ENCODE results near the gene DMXL1.

Gene DMXL1

DNA sequence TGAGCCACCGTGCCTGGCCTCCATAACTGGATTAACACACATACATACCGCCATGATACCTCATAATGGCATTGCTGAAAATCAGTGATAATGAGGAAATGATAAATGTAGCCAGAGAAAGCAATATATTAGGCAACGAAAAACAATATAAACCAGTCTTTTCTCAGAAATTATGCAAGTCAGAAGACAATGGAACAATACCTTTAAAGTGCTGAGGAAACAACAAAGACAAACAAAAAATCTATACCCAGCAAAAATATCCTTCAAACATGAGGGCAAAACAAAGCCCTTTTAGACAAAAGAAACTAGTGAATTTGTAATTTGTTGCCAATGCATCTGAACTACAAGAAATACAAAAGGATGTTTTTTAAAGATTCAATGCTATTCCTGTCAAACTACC is 186.7 kb downstream of the DMXL1 start:
- DNase-seq (ENCODE audit: low read depth), result no peak
- TF ChIP-seq, protein P1, sequence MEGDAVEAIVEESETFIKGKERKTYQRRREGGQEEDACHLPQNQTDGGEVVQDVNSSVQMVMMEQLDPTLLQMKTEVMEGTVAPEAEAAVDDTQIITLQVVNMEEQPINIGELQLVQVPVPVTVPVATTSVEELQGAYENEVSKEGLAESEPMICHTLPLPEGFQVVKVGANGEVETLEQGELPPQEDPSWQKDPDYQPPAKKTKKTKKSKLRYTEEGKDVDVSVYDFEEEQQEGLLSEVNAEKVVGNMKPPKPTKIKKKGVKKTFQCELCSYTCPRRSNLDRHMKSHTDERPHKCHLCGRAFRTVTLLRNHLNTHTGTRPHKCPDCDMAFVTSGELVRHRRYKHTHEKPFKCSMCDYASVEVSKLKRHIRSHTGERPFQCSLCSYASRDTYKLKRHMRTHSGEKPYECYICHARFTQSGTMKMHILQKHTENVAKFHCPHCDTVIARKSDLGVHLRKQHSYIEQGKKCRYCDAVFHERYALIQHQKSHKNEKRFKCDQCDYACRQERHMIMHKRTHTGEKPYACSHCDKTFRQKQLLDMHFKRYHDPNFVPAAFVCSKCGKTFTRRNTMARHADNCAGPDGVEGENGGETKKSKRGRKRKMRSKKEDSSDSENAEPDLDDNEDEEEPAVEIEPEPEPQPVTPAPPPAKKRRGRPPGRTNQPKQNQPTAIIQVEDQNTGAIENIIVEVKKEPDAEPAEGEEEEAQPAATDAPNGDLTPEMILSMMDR (conservative IDR thresholded peaks at IDR 0.05; ENCODE audit: low read depth, low read length), result no peak
- no peak overlapping the region for H3K4me3 ChIP-seq (ENCODE audit: low read length)

DNA sequence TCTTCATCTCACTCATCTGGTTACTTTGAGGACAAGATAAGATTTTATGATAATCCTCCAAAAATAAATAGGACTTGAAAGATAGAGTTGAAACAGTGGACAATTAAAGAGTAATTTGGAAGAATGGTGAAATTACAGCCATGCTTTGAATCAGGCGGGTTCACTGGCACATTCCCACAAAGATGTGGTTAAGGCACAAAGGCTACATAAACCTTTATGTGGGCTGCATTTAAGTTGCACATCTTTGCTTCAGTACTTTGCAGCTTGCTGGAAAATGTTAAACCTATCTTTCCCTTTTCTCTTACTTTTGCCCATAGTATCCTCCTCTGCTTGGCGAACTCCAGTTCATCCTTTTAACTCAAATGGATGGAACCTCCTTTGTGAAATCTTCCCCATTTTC is 192.8 kb downstream of the DMXL1 start:
- TF ChIP-seq, protein P1 (conservative IDR thresholded peaks at IDR 0.05; ENCODE audit: low read depth, low read length), result no peak
- no peak for DNase-seq (ENCODE audit: low read depth)

DNA sequence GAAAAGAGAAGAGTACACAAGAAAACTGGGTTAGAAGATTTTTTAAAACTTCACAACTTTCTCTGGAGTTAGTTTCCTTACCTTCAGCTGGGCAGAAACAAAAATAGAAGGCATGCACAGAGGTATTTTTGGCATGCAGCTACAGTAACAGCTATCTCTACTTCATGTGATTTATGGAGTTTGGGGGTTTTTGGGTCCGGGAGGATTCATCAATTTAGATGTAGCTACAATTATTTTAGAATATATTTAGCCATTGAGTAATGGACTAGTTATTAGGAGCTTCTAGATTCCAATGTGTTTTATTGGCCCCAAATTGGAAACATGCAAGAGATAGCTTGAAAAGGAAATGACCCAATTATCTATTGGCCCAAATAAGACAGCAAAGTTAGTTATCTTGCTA is 193.3 kb downstream of the DMXL1 start:
- H3K4me3 ChIP-seq (ENCODE audit: low read length), result no peak overlapping the region
- TF ChIP-seq, protein P1 (conservative IDR thresholded peaks at IDR 0.05; ENCODE audit: low read depth, low read length), result no peak
- DNase-seq (ENCODE audit: low read depth), result no peak

More for the DNA sequence above, 192.8 kb downstream of the DMXL1 start:
- H3K4me3 ChIP-seq (ENCODE audit: low read length), result no peak overlapping the region

DNA sequence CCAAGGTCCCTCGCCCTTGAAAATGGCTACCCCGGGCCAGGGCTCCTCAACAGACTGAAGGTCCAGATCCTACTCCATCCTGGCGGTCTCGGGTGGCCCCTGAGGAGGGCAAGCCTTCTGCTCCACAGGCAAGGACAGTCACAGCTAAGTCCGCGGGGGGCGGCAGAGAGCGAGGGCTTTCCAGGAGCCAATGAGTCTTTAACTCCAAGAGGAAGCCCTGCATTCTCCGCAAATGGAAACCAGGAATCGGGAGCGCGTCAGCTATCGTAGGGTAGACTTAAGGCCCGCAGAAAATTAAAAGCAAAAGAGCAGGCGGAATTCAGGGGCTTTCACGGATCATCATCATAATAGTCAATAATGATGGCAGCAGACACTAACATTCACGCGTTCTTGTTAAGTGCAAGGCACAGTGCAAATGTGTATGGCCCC is 197.1 kb downstream of the DMXL1 start:
- peak overlapping the region; percentile 97 for H3K4me3 ChIP-seq (ENCODE audit: low read length)
- TF ChIP-seq, protein P1 (conservative IDR thresholded peaks at IDR 0.05; ENCODE audit: low read depth, low read length), result peak; percentile 71

DNA sequence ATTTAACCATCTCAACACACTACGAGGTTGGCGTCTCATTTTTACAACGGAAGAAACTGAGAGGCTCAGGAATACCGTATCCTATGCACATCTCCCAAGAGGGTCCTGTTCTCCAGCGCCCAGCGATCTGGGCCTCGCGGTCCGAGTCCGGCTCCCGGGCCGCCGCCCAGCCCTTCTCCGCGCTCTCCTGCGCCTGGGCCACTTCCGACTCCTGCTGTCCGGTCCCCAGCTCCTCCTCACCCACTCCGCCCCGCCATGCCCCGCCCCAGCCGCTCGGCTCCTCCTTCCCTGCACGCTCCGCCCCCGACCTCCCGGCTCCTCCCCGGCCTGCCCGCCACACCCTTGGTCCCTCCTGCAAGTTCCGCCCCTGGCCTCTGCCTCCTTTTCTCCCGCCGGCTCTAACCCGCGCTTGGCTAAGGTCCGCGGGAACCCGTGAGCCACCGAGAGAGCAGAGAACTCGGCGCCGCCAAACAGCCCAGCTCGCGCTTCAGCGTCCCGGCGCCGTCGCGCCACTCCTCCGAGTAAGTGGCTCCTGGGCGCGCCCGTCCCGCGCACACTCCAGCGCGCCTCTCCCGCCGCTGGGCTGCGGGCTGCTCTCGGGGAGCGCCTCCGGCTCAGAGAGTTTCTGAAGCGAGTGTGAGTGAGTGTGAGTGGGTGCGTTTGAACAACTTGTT is 197.6 kb downstream of the DMXL1 start:
- H3K4me3 ChIP-seq (ENCODE audit: low read length), result peak overlapping the region; percentile 97
- TF ChIP-seq, protein P1 (conservative IDR thresholded peaks at IDR 0.05; ENCODE audit: low read depth, low read length), result no peak
- DNase-seq (ENCODE audit: low read depth), result peak; percentile 65

More for the DNA sequence above, 197.1 kb downstream of the DMXL1 start:
- peak; percentile 88 for DNase-seq (ENCODE audit: low read depth)

DNA sequence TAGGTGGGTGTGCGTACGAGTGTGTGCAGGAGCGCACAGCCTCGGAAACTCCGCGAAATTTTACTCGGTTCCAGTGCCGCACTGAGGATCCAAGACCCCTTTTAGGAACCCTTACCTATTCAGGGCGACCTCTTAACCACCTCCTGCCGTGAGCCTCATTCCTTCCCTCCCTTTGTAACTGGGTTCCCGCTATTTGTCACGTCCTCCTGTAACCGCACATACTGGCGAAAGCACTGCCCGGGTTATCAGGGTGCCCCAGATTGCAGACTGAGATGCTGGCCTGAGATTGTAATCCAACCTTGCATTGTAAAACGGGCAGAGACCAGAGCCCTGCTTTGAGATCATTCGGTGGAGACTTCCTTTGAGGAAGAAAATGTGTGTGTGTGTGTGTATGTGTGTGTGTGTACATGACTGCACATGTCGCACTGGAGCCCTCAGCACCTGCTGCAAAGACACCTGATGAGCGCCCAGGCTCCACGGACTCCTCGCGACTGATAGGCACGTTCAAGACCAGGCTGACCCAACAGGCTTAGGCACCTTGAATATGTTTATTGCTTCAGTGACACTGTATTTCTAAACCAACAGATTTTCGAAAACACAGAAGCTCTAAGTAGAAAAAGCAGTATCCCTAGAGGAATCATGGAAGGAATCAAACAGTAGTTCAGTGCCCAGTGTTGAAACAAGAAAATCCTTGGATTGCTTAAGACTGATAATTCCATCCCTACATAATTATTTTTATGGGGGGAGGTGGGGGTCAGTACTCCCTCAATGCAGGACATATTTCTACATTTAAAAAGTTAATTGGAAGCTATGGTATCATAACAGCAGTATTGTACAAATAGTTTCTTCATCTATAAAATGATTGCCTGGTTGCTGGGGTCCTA is 198.4 kb downstream of the DMXL1 start:
- DNase-seq (ENCODE audit: low read depth), result no peak
- H3K4me3 ChIP-seq (ENCODE audit: low read length), result peak overlapping the region; percentile 97
- TF ChIP-seq, protein P1 (conservative IDR thresholded peaks at IDR 0.05; ENCODE audit: low read depth, low read length), result no peak

All from retinal pigment epithelial cell (primary cell).